Tibial nerve (tissue), 4 donors: Measurements from ENCODE around the gene GPR62. TPM values are rescaled to one million over a fixed set of nuclear protein-coding genes. Genes with fewer than 3 reads are reported as not detected.

Experiments used
- DNase-seq, 2 donors: peaks; one replicate each; pipeline ENCODE4 v3.0.0-alpha.2; 2019; ENCODE audit warnings: low spot score in 2 of 2
- H3K27ac ChIP-seq, 4 donors: fragments of 200-600 bp; sonication (generic) in 3 of 4; one replicate each; pipeline ENCODE4 v1.5.1; 2017 to 2019; ENCODE audit warnings: mild to moderate bottlenecking in 1 of 4
- H3K27me3 ChIP-seq, 2 donors: fragments of 200-600 bp; sonication (generic) in 1 of 2; one replicate each; pipeline versions ENCODE4 v1.5.1 to v1.6.0; 2017 to 2019
- H3K36me3 ChIP-seq, 3 donors: fragments of 200-600 bp; sonication (generic); one replicate each; pipeline ENCODE4 v1.5.1; 2018 to 2019
- H3K4me1 ChIP-seq, 4 donors: fragments of 200-600 bp; sonication (generic) in 3 of 4; one replicate each; pipeline ENCODE4 v1.5.1; 2017 to 2019
- H3K4me3 ChIP-seq, 4 donors: fragments of 200-600 bp; sonication (generic) in 3 of 4; one replicate each; pipeline ENCODE4 v1.5.1; 2017 to 2019; ENCODE audit warnings: mild to moderate bottlenecking in 1 of 4, moderate library complexity in 1 of 4
- H3K9me3 ChIP-seq, 4 donors: fragments of 200-600 bp; sonication (generic) in 3 of 4; one replicate each; pipeline ENCODE4 v1.5.1; 2017 to 2019
- EP300 ChIP-seq, 2 donors: sonication (generic); formaldehyde crosslinking; IDR thresholded peaks; one replicate each; pipeline ENCODE4 v1.6.1; 2017; ENCODE audit warnings: antibody characterized with exemption in 2 of 2, mild to moderate bottlenecking in 1 of 2
- POLR2A ChIP-seq, 2 donors: fragments of 450-650 bp; IDR thresholded peaks; one replicate each; pipeline ENCODE4 v1.6.1; 2017; ENCODE audit warnings: antibody characterized with exemption in 2 of 2, mild to moderate bottlenecking in 2 of 2, moderate library complexity in 2 of 2
- WGBS, 2 donors: methylation state at CpG; one replicate each; pipeline ENCODE4 v1.1.5; 2018; 5-methylcytosine and 5-hydroxymethylcytosine counted together
- total RNA-seq, 4 donors: library from RNA; depleted of rRNA; stranded (reverse); fragments of >200 nt; gene quantifications; one replicate each; pipeline ENCODE4 v1.1.0, GENCODE V29; 2016
- TF ChIP-seq, protein P1 (sequence below), 5 experiments: fragments of 200-600 bp in 3 of 5; fragments of 450-650 bp in 2 of 5; sonication (generic) in 3 of 5; IDR thresholded peaks; one replicate each; pipeline ENCODE4 v1.5.1; 2016 to 2019; ENCODE audit warnings: antibody characterized with exemption in 5 of 5, mild to moderate bottlenecking in 3 of 5, moderate library complexity in 2 of 5

Gene GPR62
- total RNA-seq, 4 donors from 2014 or later: 0.87 to 1.0 TPM; not detected in 2

DNA sequence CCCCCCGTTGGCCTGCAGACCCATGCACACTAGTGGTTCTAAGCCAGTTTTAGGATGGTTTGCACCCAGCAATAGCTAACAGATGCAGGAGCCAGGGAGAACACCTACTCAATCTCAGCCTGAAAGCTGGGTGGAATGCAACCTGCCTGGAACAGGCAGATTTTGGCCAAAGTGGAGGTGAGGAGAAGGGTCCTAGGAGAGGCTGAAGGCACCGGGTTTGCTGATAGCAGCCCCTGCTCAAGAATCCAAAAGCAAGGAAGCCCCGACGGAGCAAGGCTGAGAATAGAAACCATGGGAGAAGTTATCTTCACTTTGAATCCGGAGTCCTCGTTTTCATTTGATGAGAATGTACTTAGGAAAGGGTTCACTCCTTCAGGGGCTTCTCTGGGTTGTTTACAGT lies 23.4 kb upstream of the GPR62 start:
- TF ChIP-seq EP300 (IDR thresholded peaks at IDR 0.05): no peak
- TF ChIP-seq, protein P1, sequence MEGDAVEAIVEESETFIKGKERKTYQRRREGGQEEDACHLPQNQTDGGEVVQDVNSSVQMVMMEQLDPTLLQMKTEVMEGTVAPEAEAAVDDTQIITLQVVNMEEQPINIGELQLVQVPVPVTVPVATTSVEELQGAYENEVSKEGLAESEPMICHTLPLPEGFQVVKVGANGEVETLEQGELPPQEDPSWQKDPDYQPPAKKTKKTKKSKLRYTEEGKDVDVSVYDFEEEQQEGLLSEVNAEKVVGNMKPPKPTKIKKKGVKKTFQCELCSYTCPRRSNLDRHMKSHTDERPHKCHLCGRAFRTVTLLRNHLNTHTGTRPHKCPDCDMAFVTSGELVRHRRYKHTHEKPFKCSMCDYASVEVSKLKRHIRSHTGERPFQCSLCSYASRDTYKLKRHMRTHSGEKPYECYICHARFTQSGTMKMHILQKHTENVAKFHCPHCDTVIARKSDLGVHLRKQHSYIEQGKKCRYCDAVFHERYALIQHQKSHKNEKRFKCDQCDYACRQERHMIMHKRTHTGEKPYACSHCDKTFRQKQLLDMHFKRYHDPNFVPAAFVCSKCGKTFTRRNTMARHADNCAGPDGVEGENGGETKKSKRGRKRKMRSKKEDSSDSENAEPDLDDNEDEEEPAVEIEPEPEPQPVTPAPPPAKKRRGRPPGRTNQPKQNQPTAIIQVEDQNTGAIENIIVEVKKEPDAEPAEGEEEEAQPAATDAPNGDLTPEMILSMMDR (IDR thresholded peaks at IDR 0.05): no peak
- no peak for TF ChIP-seq POLR2A (IDR thresholded peaks at IDR 0.05)
- Histone ChIP-seq H3K27me3 (no peaks in the 10 kb centered on the region), H3K27ac (no peak overlapping the region), H3K4me1 (no peaks in the 10 kb centered on the region), H3K4me3 (no peak overlapping the region), H3K36me3 (peaks cover 0 to 64% (median 23%) of the 10 kb centered on the region in 3 donors), H3K9me3 (no peaks in the 10 kb centered on the region)
- 85 to 93% methylated on average over 6 of the region's 6 CpGs for WGBS, 2 donors
- no peak for DNase-seq

DNA sequence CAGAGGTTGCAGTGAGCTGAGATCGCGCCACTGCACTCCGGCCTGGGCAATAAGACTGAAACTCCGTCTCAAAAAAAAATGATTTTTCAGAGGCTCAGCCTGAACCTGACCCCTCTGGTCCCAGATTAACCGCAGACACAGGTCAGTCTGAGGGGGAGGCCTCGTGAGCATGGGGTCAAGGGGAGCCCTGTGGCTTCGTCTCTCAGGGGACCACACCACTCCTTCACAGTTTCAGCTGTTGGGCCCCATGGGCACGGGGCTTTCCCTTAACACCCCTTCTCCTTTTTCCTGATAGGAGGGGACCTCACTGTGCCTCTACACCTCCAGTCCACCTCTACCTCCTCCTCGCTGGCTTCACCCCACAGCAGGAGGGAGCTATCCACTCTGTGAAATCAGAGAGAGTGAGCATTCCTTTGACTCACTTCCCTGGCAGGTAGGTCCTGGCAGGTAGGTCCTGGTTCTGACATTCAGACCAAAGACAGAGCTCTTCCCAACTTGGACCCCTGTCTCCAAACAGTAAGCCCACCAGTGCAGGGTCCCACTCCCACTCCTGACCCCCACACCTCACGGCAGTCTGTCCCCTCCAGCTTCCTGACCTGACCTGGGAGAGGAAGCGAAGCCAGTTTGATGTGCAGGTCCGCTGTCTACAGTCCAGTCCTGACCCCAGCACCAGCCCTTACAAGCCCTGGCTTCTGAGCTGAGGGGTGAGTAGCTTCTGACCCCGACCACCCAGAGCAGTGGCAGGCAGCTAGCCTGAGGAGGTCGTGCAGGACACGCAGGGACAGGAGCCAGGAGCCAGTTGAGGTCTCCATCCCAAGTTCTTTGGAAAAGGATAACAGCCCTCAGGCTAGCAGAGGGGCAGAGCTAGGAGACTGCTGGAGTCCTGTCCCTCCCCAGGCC lies 22.5 kb upstream of the GPR62 start:
- no peak for TF ChIP-seq EP300 (IDR thresholded peaks at IDR 0.05)
- TF ChIP-seq POLR2A (IDR thresholded peaks at IDR 0.05): no peak
- TF ChIP-seq, protein P1 (IDR thresholded peaks at IDR 0.05): no peak
- WGBS, 2 donors: 90 to 93% methylated on average over 15 of the region's 15 CpGs

DNA sequence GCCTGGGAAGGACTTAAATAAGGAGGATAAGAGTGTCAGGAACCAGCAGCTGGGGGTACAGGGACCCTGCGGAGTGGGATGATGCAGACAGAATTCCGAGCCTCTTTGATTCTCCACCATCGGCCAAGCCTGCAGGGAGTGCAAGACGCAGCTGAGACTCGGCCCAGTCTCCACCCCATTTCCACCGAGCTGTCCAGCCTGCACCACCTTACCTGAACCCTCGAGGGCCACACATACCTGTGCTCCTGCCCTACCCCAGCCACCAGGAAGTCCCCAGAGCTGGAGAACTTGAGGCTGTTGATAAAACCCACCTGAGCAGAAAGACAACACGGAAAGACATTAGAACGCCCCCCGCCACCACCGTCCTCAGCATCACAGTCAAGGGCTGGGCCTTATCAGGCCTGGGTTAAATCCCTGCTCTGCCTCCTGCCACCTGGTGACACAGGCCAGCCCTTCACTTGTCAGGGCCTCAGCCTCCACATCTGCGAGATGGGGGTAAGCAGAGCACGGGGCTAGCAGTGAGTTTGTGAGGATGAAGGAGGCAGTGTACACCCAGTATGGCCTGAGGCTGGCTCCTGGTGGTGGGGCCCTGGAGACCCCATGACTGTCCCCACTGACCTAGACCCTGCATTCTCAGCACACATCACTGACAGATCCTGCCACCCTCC lies 21.6 kb upstream of the GPR62 start:
- H3K36me3 ChIP-seq: peaks cover 0 to 83% (median 37%) of the 10 kb centered on the region in 3 donors

More for the DNA sequence above, 22.5 kb upstream of the GPR62 start:
- Histone ChIP-seq H3K27me3 (no peaks in the 10 kb centered on the region), H3K4me3 (no peak overlapping the region), H3K36me3 (peaks cover 0 to 74% (median 32%) of the 10 kb centered on the region in 3 donors), H3K27ac (no peak overlapping the region), H3K4me1 (no peaks in the 10 kb centered on the region), H3K9me3 (no peaks in the 10 kb centered on the region)
- no peak for DNase-seq

DNA sequence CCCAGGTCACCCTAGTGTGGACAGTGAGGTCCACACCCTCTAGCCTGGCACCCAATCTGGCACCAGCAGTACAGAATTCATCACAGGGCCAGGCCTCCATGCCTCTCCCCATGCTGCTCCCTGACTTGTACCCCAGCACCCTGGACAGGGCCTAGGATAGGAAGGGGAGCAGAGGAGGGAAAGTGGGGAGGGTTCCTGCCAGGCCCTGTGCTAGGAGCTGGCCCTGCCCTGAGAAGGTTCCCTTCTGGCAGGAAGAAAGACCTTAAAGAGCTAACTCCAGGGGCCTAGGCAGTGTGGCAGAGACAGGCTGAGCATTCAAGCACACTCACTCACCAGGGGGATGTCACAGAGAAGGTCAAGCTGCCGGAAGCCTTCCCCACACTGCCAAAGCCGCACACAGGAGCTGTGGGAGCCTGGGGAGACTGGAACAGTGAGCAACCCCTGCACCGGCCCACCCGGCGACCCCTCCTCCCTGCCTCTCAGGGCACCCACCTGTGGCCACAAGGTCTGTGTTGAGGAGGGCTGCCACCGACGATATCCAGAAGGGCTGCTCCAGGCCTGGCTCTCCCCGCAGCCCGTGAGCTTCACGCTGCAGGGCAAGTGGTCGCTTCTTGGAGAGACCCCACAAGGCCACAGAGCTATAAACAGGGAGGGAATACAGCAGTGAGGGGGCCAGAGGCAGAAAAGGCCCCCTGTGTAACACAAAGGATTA lies 20.9 kb upstream of the GPR62 start:
- WGBS, 2 donors: 89 to 93% methylated on average over 10 to 11 of the region's 11 CpGs
- Histone ChIP-seq H3K9me3 (no peaks in the 10 kb centered on the region), H3K27ac (no peak overlapping the region), H3K27me3 (no peaks in the 10 kb centered on the region), H3K4me1 (no peaks in the 10 kb centered on the region), H3K36me3 (peaks cover 0 to 88% (median 37%) of the 10 kb centered on the region in 3 donors), H3K4me3 (no peak overlapping the region)
- no peak for DNase-seq
- TF ChIP-seq POLR2A (IDR thresholded peaks at IDR 0.05) (no peak), EP300 (IDR thresholded peaks at IDR 0.05) (no peak)
- TF ChIP-seq, protein P1 (IDR thresholded peaks at IDR 0.05): no peak

More for the DNA sequence above, 21.6 kb upstream of the GPR62 start:
- no peak overlapping the region for H3K27ac ChIP-seq
- H3K4me3 ChIP-seq: no peak overlapping the region
- DNase-seq: no peak
- no peaks in the 10 kb centered on the region for H3K9me3 ChIP-seq
- no peaks in the 10 kb centered on the region for H3K27me3 ChIP-seq
- TF ChIP-seq, protein P1 (IDR thresholded peaks at IDR 0.05): no peak
- TF ChIP-seq EP300 (IDR thresholded peaks at IDR 0.05): no peak
- H3K4me1 ChIP-seq: no peaks in the 10 kb centered on the region
- 91% methylated on average over 13 of the region's 13 CpGs for WGBS, 2 donors
